HCT116 (cell line): ENCODE results near the gene TMEM132A. TPM values are rescaled to one million over a fixed set of nuclear protein-coding genes. Genes with fewer than 3 reads are reported as not detected.

ENCODE experiments used
- ATAC-seq: fragments of 200-7000 bp; cut with Tn5 transposase; 2 replicates; pipeline ENCODE4 v1.9.1; 2020; ENCODE audit warnings: mild to moderate bottlenecking, moderate library complexity
- Bru-seq: library from RNA; stranded (reverse); fragments of 400-500 nt; gene quantifications from one replicate; lab custom pipeline; 2021; lab: Mats Ljungman, UMichigan
- BruChase-seq, 2 experiments: library from RNA; stranded (reverse); fragments of 400-500 nt; gene quantifications; one replicate each; lab custom pipeline; 2021; lab: Mats Ljungman, UMichigan
- BruUV-seq: library from RNA; stranded (reverse); fragments of 400-500 nt; replicated peaks from 2 replicates; lab custom pipeline; 2021; lab: Mats Ljungman, UMichigan
- CTCF ChIA-PET: fragments of 300-600 bp; sonication (Branson Sonifier 250); formaldehyde crosslinking; loops from one replicate; lab custom pipeline; 2021; ENCODE audit warnings: antibody characterized with exemption; lab: Charles Lee
- POLR2A ChIA-PET: fragments of 300-600, 350-600 bp; sonication (Branson Sonifier 250); formaldehyde crosslinking; loops from one replicate; lab custom pipeline; 2021; ENCODE audit warnings: antibody characterized with exemption; lab: Charles Lee
- RAD21 ChIA-PET, 2 experiments: fragments of 300-600 bp; sonication (Branson Sonifier 250); formaldehyde crosslinking; loops; one replicate each; lab custom pipeline; 2023; ENCODE audit warnings: low total read pairs in 2 of 2; ENCODE audit not compliant: uncharacterized antibody in 2 of 2, unreplicated experiment in 2 of 2, low non-redundant PET in 1 of 2; lab: Charles Lee
- DNase-seq: peaks from one replicate; pipeline ENCODE4 v3.0.0-alpha.2; 2010; ENCODE audit warnings: low read depth, low spot score
- H2AFZ ChIP-seq: fragments of 200-600 bp; shearing (Covaris generic), sonication (generic); 2 replicates; pipeline ENCODE4 v1.6.1; 2017; ENCODE audit warnings: low read depth, mixed run types, mixed read lengths, antibody characterized with exemption, low read length; ENCODE audit not compliant: poor library complexity, severe bottlenecking
- H3K27ac ChIP-seq: 2 replicates; pipeline ENCODE4 v1.5.1; 2012; ENCODE audit warnings: low read depth, low read length
- H3K27me3 ChIP-seq: fragments of 200-600 bp; sonication (generic); 2 replicates; pipeline ENCODE4 v1.6.1; 2016; ENCODE audit warnings: mixed run types, low read length, mixed read lengths; ENCODE audit not compliant: insufficient read depth
- H3K36me3 ChIP-seq, 2 experiments: fragments of 200-500 bp in 1 of 2; fragments of 200-600 bp in 1 of 2; sonication (Bioruptor generic) in 1 of 2; sonication (generic) in 1 of 2; 2 replicates each; pipeline versions ENCODE4 v1.5.1 to v1.6.1; 2014 to 2016; ENCODE audit warnings: low read length in 2 of 2, inconsistent platforms in 1 of 2, mixed read lengths in 1 of 2, mixed run types in 1 of 2; ENCODE audit not compliant: insufficient read depth in 2 of 2, control insufficient read depth in 1 of 2
- H3K4me1 ChIP-seq, 2 experiments: fragments of 200-600 bp in 1 of 2; sonication (generic) in 1 of 2; 2 replicates each; pipeline versions ENCODE4 v1.5.1 to v1.6.1; 2012 to 2017; ENCODE audit warnings: low read length in 2 of 2, inconsistent platforms in 1 of 2, mild to moderate bottlenecking in 1 of 2, mixed read lengths in 1 of 2, mixed run types in 1 of 2, moderate library complexity in 1 of 2; ENCODE audit not compliant: insufficient read depth in 2 of 2, control insufficient read depth in 1 of 2
- H3K4me2 ChIP-seq: fragments of 200-600 bp; sonication (generic); 2 replicates; pipeline ENCODE4 v1.6.1; 2017; ENCODE audit warnings: mixed run types, low read length, mixed read lengths
- H3K4me3 ChIP-seq, 2 experiments: fragments of 200-600 bp in 1 of 2; sonication (generic) in 1 of 2; replicated peaks in 1 of 2; 2 replicates each; pipeline ENCODE4 v1.5.1; 2011 to 2016; ENCODE audit warnings: low read length in 2 of 2, control low read depth in 1 of 2, low read depth in 1 of 2, mild to moderate bottlenecking in 1 of 2, mixed read lengths in 1 of 2, mixed run types in 1 of 2
- H3K79me2 ChIP-seq: fragments of 200-600 bp; sonication (generic); 2 replicates; pipeline ENCODE4 v1.6.1; 2017; ENCODE audit warnings: mild to moderate bottlenecking, mixed run types, low read length, moderate library complexity, mixed read lengths; ENCODE audit not compliant: insufficient read depth
- H3K9ac ChIP-seq: fragments of 200-600 bp; sonication (generic); 2 replicates; pipeline ENCODE4 v1.6.1; 2016; ENCODE audit warnings: low read length, mixed read lengths
- H3K9me2 ChIP-seq: fragments of 200-600 bp; sonication (generic), shearing (Covaris generic); 2 replicates; pipeline ENCODE4 v1.6.1; 2017; ENCODE audit warnings: mixed run types, mild to moderate bottlenecking, moderate library complexity; ENCODE audit not compliant: insufficient read depth
- H3K9me3 ChIP-seq, 2 experiments: fragments of 200-500 bp in 1 of 2; fragments of 200-600 bp in 1 of 2; sonication (Bioruptor generic) in 1 of 2; sonication (generic) in 1 of 2; 2 replicates each; pipeline ENCODE4 v1.6.1; 2014 to 2017; ENCODE audit warnings: low read length in 2 of 2, mixed read lengths in 2 of 2, inconsistent platforms in 1 of 2, low read depth in 1 of 2, mild to moderate bottlenecking in 1 of 2, mixed run types in 1 of 2, moderate library complexity in 1 of 2; ENCODE audit not compliant: control insufficient read depth in 1 of 2, insufficient read depth in 1 of 2
- H4K20me1 ChIP-seq: fragments of 200-600 bp; sonication (generic), shearing (Covaris generic); 2 replicates; pipeline ENCODE4 v1.6.1; 2017; ENCODE audit warnings: mixed run types, mild to moderate bottlenecking, moderate library complexity; ENCODE audit not compliant: insufficient read depth
- ATF3 ChIP-seq: IDR thresholded peaks from 2 replicates; pipeline ENCODE4 v1.6.1; 2012
- CBX3 ChIP-seq: IDR thresholded peaks from 2 replicates; pipeline ENCODE4 v1.6.1; 2012; ENCODE audit warnings: low read depth
- ELF1 ChIP-seq: IDR thresholded peaks from 2 replicates; pipeline ENCODE4 v1.6.1; 2012; ENCODE audit warnings: low read depth, borderline replicate concordance
- EZH2phosphoT487 ChIP-seq: fragments of 200-600 bp; IDR thresholded peaks from 2 replicates; pipeline ENCODE4 v1.6.1; 2018; ENCODE audit warnings: antibody characterized with exemption, borderline replicate concordance
- FOSL1 ChIP-seq: IDR thresholded peaks from 2 replicates; pipeline ENCODE4 v1.6.1; 2012; ENCODE audit warnings: low read depth
- JUND ChIP-seq: IDR thresholded peaks from 2 replicates; pipeline ENCODE4 v1.6.1; 2012
- MAX ChIP-seq: IDR thresholded peaks from 2 replicates; pipeline ENCODE4 v1.6.1; 2012
- POLR2AphosphoS5 ChIP-seq: IDR thresholded peaks from 2 replicates; pipeline ENCODE4 v1.6.1; 2011; ENCODE audit warnings: mild to moderate bottlenecking, low read depth, low read length, moderate library complexity
- SP1 ChIP-seq: IDR thresholded peaks from 2 replicates; pipeline ENCODE4 v1.6.1; 2012; ENCODE audit warnings: low read depth
- TCF7L2 ChIP-seq: IDR thresholded peaks from 2 replicates; pipeline ENCODE4 v1.7.0; 2011; ENCODE audit warnings: borderline replicate concordance, inconsistent platforms; ENCODE audit not compliant: insufficient read depth, insufficient read length; ENCODE audit errors: extremely low read depth
- YY1 ChIP-seq: IDR thresholded peaks from 2 replicates; pipeline ENCODE4 v1.6.1; 2011; ENCODE audit warnings: low read length, low read depth, moderate library complexity, mild to moderate bottlenecking; ENCODE audit not compliant: insufficient replicate concordance; ENCODE audit errors: extremely low read depth
- ZBTB33 ChIP-seq: IDR thresholded peaks from 2 replicates; pipeline ENCODE4 v1.6.1; 2011; ENCODE audit warnings: mild to moderate bottlenecking, low read length, moderate library complexity; ENCODE audit not compliant: insufficient replicate concordance; ENCODE audit errors: extremely low read depth
- ZFX ChIP-seq: fragments of 450-650 bp; IDR thresholded peaks from 2 replicates; pipeline ENCODE4 v1.6.1; 2017
- intact Hi-C: fragments of 100-400 bp; cut with micrococcal nuclease; formaldehyde crosslinking; loops from 2 replicates; pipeline ENCODE4 v1.10.0; 2022
- long read RNA-seq: library from polyadenylated mRNA; unstranded; transcript quantifications from one replicate; pipeline ENCODE4 v2.0.0, GENCODE V29; 2021; ENCODE audit not compliant: unreplicated experiment
- polyA plus RNA-seq: library from polyadenylated mRNA; unstranded; fragments of >200 nt; gene quantifications from 2 replicates; pipeline ENCODE4 v1.2.1, GENCODE V29; 2012; ENCODE audit warnings: missing spikeins
- total RNA-seq: library from RNA; stranded (reverse); gene quantifications from one replicate; pipeline ENCODE4 v1.2.1, GENCODE V29; 2021; ENCODE audit not compliant: unreplicated experiment

The TMEM132A gene, protein sequence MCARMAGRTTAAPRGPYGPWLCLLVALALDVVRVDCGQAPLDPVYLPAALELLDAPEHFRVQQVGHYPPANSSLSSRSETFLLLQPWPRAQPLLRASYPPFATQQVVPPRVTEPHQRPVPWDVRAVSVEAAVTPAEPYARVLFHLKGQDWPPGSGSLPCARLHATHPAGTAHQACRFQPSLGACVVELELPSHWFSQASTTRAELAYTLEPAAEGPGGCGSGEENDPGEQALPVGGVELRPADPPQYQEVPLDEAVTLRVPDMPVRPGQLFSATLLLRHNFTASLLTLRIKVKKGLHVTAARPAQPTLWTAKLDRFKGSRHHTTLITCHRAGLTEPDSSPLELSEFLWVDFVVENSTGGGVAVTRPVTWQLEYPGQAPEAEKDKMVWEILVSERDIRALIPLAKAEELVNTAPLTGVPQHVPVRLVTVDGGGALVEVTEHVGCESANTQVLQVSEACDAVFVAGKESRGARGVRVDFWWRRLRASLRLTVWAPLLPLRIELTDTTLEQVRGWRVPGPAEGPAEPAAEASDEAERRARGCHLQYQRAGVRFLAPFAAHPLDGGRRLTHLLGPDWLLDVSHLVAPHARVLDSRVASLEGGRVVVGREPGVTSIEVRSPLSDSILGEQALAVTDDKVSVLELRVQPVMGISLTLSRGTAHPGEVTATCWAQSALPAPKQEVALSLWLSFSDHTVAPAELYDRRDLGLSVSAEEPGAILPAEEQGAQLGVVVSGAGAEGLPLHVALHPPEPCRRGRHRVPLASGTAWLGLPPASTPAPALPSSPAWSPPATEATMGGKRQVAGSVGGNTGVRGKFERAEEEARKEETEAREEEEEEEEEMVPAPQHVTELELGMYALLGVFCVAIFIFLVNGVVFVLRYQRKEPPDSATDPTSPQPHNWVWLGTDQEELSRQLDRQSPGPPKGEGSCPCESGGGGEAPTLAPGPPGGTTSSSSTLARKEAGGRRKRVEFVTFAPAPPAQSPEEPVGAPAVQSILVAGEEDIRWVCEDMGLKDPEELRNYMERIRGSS
- total RNA-seq (120 TPM), Bru-seq, nascent RNA (percentile 53 among the genes with signal in this experiment), BruChase-seq, experiment 1, labeled RNA remaining after a 6-hour chase (percentile 75 among the genes with signal in this experiment), BruChase-seq, experiment 2, labeled RNA remaining after a 2-hour chase (percentile 73 among the genes with signal in this experiment)
- 93.4 and 100 TPM in 2 replicates for polyA plus RNA-seq
- long read RNA-seq, transcript TMEM132A-201 (11 exons, 3,480 nt) = major isoform, 10 of 139 reads
- long read RNA-seq, transcript TMEM132A-202 (11 exons, 3,346 nt) = minor isoform, 7 of 139 reads
- long read RNA-seq, partial matches to known transcripts = 92 of 139 reads
- long read RNA-seq, other reads (novel, unspliced or antisense) = 26 of 139 reads

DNA sequence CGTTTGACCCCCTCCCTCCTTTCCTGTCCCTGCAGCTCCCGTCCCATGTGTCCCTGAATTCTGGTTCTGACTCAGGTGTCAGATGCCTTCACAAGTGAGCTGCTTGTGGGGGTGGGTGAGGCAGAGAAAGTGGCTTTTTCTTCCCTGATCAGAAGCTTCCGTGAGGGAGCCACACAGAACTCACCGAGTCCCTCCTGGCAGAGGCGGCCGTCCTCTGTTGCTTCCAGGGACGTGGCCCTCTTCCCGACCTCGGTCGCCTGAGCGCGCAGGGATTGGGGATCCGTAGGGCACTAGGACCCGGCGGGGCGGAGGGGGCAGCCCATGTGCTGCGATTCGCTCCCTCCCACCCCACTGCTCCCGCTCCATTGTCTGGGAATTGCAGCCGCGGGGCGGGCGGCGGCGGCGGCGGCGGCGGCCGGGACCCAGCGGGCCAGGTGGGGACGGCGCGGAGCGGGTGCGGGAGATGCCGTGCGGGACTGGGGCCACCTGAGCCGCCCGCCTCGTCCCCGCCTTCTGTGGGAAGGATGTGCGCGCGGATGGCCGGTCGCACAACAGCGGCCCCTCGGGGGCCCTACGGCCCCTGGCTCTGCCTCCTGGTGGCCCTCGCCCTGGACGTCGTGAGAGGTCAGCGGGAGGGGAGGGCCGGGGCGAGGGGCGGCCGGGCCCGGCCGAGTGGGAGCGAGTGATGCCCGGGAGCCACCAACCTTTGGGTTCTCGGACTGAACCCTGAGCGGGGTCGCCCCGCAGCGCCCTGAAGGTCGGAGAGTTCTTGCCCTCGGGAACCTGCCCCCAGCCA, at the start of gene TMEM132A:
Gene TMEM132A (plus strand): TSS at position 351 of the 796 bp plus-strand sequence. CDS start 174 bp downstream, at position 525.
- Histone ChIP-seq H3K27ac (peak within 1 kb of the TSS; percentile 71; the same call in 1 of the 2 replicates), H3K4me2 (peak within 1 kb of the TSS; percentile 92), H3K4me3 (peak within 1 kb of the TSS; percentile 74 to 75), H3K36me3 (peaks cover 19 to 24% of the 10 kb centered on the region in 2 experiments; a peak in 3 of 4 replicates), H3K9ac (peak within 1 kb of the TSS; percentile 77), H3K4me1 (peaks cover 18 to 29% of the 10 kb centered on the region in 2 experiments), H3K79me2 (peaks cover 6% of the 10 kb centered on the region), H2AFZ (no peak within 1 kb of the TSS), H3K9me3 (no peaks in the 10 kb centered on the region), H4K20me1 (no peaks in the 10 kb centered on the region; the same call in 1 of the 2 replicates), H3K9me2 (no peaks in the 10 kb centered on the region), H3K27me3 (no peaks in the 10 kb centered on the region)
- CTCF ChIA-PET = interaction anchor here (1.5 kb wide), 1 partner anchor 25 kb away, joined by 5 read pairs; no protein-coding TSS in a partner anchor
- RAD21 ChIA-PET = no interaction called here
- ATAC-seq (peak; percentile 92), DNase-seq (peak; percentile 37)
- peak; percentile 90 for TF ChIP-seq FOSL1
- TF ChIP-seq CBX3 = peak; percentile 89; the same call in 1 of the 2 replicates
- TF ChIP-seq YY1 = peak; percentile 69
- no peak for TF ChIP-seq EZH2phosphoT487
- TF ChIP-seq POLR2AphosphoS5 = peak; percentile 68
- peak; percentile 50; the same call in 1 of the 2 replicates for TF ChIP-seq ZFX
- no peak for TF ChIP-seq JUND
- TF ChIP-seq ATF3 = no peak
- peak; percentile 95 for TF ChIP-seq MAX
- no peak for TF ChIP-seq ELF1
- TF ChIP-seq SP1 = peak; percentile 89
- TF ChIP-seq ZBTB33 = peak; percentile 49
- TF ChIP-seq TCF7L2 = peak; percentile 18
- BruUV-seq = no TSS peak
- POLR2A ChIA-PET = interaction anchor here (0.8 to 1.3 kb wide), 2 partner anchors 11 to 93 kb away, joined by 3 read pairs; partner anchors contain the start of gene TMEM109
- intact Hi-C loops = no loop called here
